MM.1S (cell line): ENCODE results near the gene HP1BP3.

Experiments
- DNase-seq: peaks from one replicate; pipeline ENCODE4 v3.0.0-alpha.2; 2015
- H2AFZ ChIP-seq: fragments of 300-600 bp; sonication (generic); 2 replicates; pipeline ENCODE4 v1.6.0; 2016; ENCODE audit warnings: antibody characterized with exemption, low read length
- H3F3A ChIP-seq: fragments of 300-600 bp; sonication (generic); 2 replicates; pipeline ENCODE4 v1.6.1; 2016; ENCODE audit warnings: mild to moderate bottlenecking, antibody characterized with exemption, low read length, moderate library complexity, mixed read lengths; ENCODE audit not compliant: insufficient read depth
- H3K27ac ChIP-seq: fragments of 300-600 bp; sonication (generic); 2 replicates; pipeline ENCODE4 v1.5.1; 2016; ENCODE audit warnings: mild to moderate bottlenecking, low read length
- H3K27me3 ChIP-seq: fragments of 300-600 bp; sonication (generic); replicated peaks from 2 replicates; pipeline ENCODE4 v1.6.0; 2016; ENCODE audit warnings: low read length; ENCODE audit not compliant: insufficient read depth
- H3K36me3 ChIP-seq: fragments of 300-600 bp; sonication (generic); replicated peaks from 2 replicates; pipeline ENCODE4 v1.6.1; 2016; ENCODE audit warnings: mild to moderate bottlenecking, low read length, mixed read lengths; ENCODE audit not compliant: insufficient read depth
- H3K4me1 ChIP-seq: fragments of 300-600 bp; sonication (generic); 2 replicates; pipeline ENCODE4 v1.6.1; 2016; ENCODE audit warnings: low read length, mixed read lengths
- H3K4me2 ChIP-seq: fragments of 300-600 bp; sonication (generic); 2 replicates; pipeline ENCODE4 v1.6.0; 2016; ENCODE audit warnings: low read depth, low read length
- H3K4me3 ChIP-seq: fragments of 300-600 bp; sonication (generic); 2 replicates; pipeline ENCODE4 v1.5.1; 2016; ENCODE audit warnings: low read length, mixed read lengths
- H3K79me2 ChIP-seq: fragments of 300-600 bp; sonication (generic); 2 replicates; pipeline ENCODE4 v1.6.1; 2016; ENCODE audit warnings: mixed run types, low read length, mixed read lengths
- H3K9ac ChIP-seq: fragments of 300-600 bp; sonication (generic); 2 replicates; pipeline ENCODE4 v1.6.1; 2016; ENCODE audit warnings: low read length, mixed read lengths
- H3K9me2 ChIP-seq: fragments of 300-600 bp; sonication (generic); replicated peaks from 2 replicates; pipeline ENCODE4 v1.6.1; 2016; ENCODE audit warnings: mild to moderate bottlenecking, low read length, mixed read lengths; ENCODE audit not compliant: insufficient read depth
- H3K9me3 ChIP-seq: fragments of 300-600 bp; sonication (generic); replicated peaks from 2 replicates; pipeline ENCODE4 v1.6.1; 2016; ENCODE audit warnings: mild to moderate bottlenecking, low read length, mixed read lengths; ENCODE audit not compliant: insufficient read depth
- H4K20me1 ChIP-seq: fragments of 300-600 bp; sonication (generic); 2 replicates; pipeline ENCODE4 v1.6.1; 2016; ENCODE audit warnings: mild to moderate bottlenecking, low read length, moderate library complexity, mixed read lengths; ENCODE audit not compliant: insufficient read depth
- CTCF ChIP-seq: fragments of 300-600 bp; sonication (generic); IDR thresholded peaks from 2 replicates; pipeline ENCODE4 v1.5.1; 2016; ENCODE audit warnings: antibody characterized with exemption, low read length, mixed read lengths
- EZH2 ChIP-seq: fragments of 300-600 bp; sonication (generic); optimal IDR thresholded peaks from 2 replicates; pipeline ENCODE3; 2017; ENCODE audit warnings: low read depth, mild to moderate bottlenecking, antibody characterized with exemption, low read length, mixed read lengths
- EZH2phosphoT487 ChIP-seq: fragments of 300-600 bp; sonication (generic); IDR thresholded peaks from 2 replicates; pipeline ENCODE4 v1.6.1; 2018; ENCODE audit warnings: antibody characterized with exemption, low read length

Gene HP1BP3

GRCh38 chr1:20763417-20763816 is 23.7 kb downstream of the HP1BP3 start:
- no peaks in the 10 kb centered on the region for H3K79me2 ChIP-seq
- H3K9me2 ChIP-seq, result no peaks in the 10 kb centered on the region
- no peak for DNase-seq
- no peaks in the 10 kb centered on the region for H3F3A ChIP-seq
- H3K9me3 ChIP-seq, result no peaks in the 10 kb centered on the region
- H3K27ac ChIP-seq, result no peak overlapping the region
- no peak overlapping the region for H3K9ac ChIP-seq
- peaks cover 9% of the 10 kb centered on the region for H3K36me3 ChIP-seq
- no peak overlapping the region for H2AFZ ChIP-seq
- H3K4me1 ChIP-seq, result no peaks in the 10 kb centered on the region
- H3K4me2 ChIP-seq, result no peak overlapping the region
- TF ChIP-seq EZH2phosphoT487 (no peak), EZH2 (no peak), CTCF (no peak)
- no peaks in the 10 kb centered on the region for H3K27me3 ChIP-seq
- no peaks in the 10 kb centered on the region for H4K20me1 ChIP-seq
- H3K4me3 ChIP-seq, result no peak overlapping the region

GRCh38 chr1:20760322-20760721 is 26.8 kb downstream of the HP1BP3 start:
- Histone ChIP-seq H3K4me2 (no peak overlapping the region), H3F3A (no peaks in the 10 kb centered on the region), H3K9me2 (no peaks in the 10 kb centered on the region), H3K27ac (no peak overlapping the region), H3K9ac (no peak overlapping the region), H3K27me3 (no peaks in the 10 kb centered on the region), H4K20me1 (no peaks in the 10 kb centered on the region), H3K79me2 (no peaks in the 10 kb centered on the region), H3K9me3 (no peaks in the 10 kb centered on the region), H3K36me3 (peaks cover 9% of the 10 kb centered on the region), H3K4me1 (no peaks in the 10 kb centered on the region), H2AFZ (no peak overlapping the region), H3K4me3 (no peak overlapping the region)
- TF ChIP-seq CTCF, result no peak
- TF ChIP-seq EZH2phosphoT487, result no peak
- no peak for TF ChIP-seq EZH2
- no peak for DNase-seq

- Histone ChIP-seq H3K9me2 (no peaks in the 10 kb centered on the region), H2AFZ (no peak overlapping the region), H3K9me3 (no peaks in the 10 kb centered on the region), H3K9ac (no peak overlapping the region), H3K4me1 (no peaks in the 10 kb centered on the region), H3F3A (0 out of 2 replicates have a peak, but pooled peaks cover 5% of the 10 kb centered on the region), H4K20me1 (no peaks in the 10 kb centered on the region), H3K27ac (no peak overlapping the region), H3K79me2 (0 out of 2 replicates have a peak, but pooled peaks cover 8% of the 10 kb centered on the region), H3K27me3 (no peaks in the 10 kb centered on the region), H3K36me3 (peaks cover 11% of the 10 kb centered on the region), H3K4me3 (no peak overlapping the region), H3K4me2 (no peak overlapping the region)
- no peak for DNase-seq
- no peak for TF ChIP-seq EZH2phosphoT487
- TF ChIP-seq EZH2, result no peak
- no peak for TF ChIP-seq CTCF
Observed at GRCh38 chr1:20753589-20753988, 33.5 kb downstream of the HP1BP3 start.
